ENCODE measurements around the gene EIF1. TPM values are rescaled to one million over a fixed set of nuclear protein-coding genes. Genes with fewer than 3 reads are reported as not detected.

Gene EIF1
- polyA plus RNA-seq, 2 of the 4 experiments (the other 2 are of a cell fraction), result 834 to 873 TPM

GRCh38 chr17:41737680-41738023 lies 49.0 kb downstream of the EIF1 start (continued):
- TF ChIP-seq PBX3 (IDR thresholded peaks at IDR 0.05) (no peak), CHD4 (IDR thresholded peaks at IDR 0.05; ENCODE audit: borderline replicate concordance) (no peak), ZSCAN20 (CRISPR knock-in tag; IDR thresholded peaks at IDR 0.05) (no peak), EHF (CRISPR knock-in tag; IDR thresholded peaks at IDR 0.05) (no peak), SMC3 (IDR thresholded peaks at IDR 0.05) (no peak), TFCP2L1 (CRISPR knock-in tag; IDR thresholded peaks at IDR 0.05) (no peak), FOXS1 (CRISPR knock-in tag; IDR thresholded peaks at IDR 0.05) (no peak)

GRCh38 chr17:41738077-41738800 lies 49.6 kb downstream of the EIF1 start:
- H3K4me2 ChIP-seq, result peak overlapping the region; percentile 40
- H3K4me1 ChIP-seq, result peaks cover 38% of the 10 kb centered on the region
- FAIRE-seq, result peak; percentile 92
- 22% methylated on average over 10 of the region's 10 CpGs for WGBS (ENCODE audit: missing lambda C conversion rate)
- H3K27ac ChIP-seq, result peak overlapping the region; percentile 68 to 85
- CTCF ChIA-PET, result interaction anchor here (0.5 to 96.0 kb wide), 53 partner anchors 9 to 436 kb away, joined by 3 to 3262 read pairs (median 4); partner anchors contain the start of genes FKBP10, JUP, ODAD4 and P3H4
- no peak overlapping the region for H3K4me3 ChIP-seq
- H3K9me3 ChIP-seq, result no peaks in the 10 kb centered on the region
- DNase-seq (ENCODE audit: low read depth in 1 of 2, low spot score in 1 of 2), result peak; percentile 89 to 96
- TF ChIP-seq CEBPB (IDR thresholded peaks at IDR 0.05), result no peak
- no peak for TF ChIP-seq CHD2 (IDR thresholded peaks at IDR 0.05; ENCODE audit: low read length, partially characterized antibody)
- TF ChIP-seq RCOR1 (IDR thresholded peaks at IDR 0.05; ENCODE audit: low read depth, low read length), result no peak
- TF ChIP-seq MYC (IDR thresholded peaks at IDR 0.05; ENCODE audit: borderline replicate concordance, low read length), result peak; percentile 99
- TF ChIP-seq FOSL2 (IDR thresholded peaks at IDR 0.05), result no peak
- TF ChIP-seq FOSL2 (CRISPR knock-in tag; IDR thresholded peaks at IDR 0.05), result no peak
- TF ChIP-seq HOXB13 (CRISPR knock-in tag; IDR thresholded peaks at IDR 0.05; ENCODE audit: low read depth), result 0 out of 2 replicates have a peak, but pooled peaks have one; percentile 37
- TF ChIP-seq HDAC2 (IDR thresholded peaks at IDR 0.05), result no peak
- peak; percentile 61; the same call in 1 of the 2 replicates for TF ChIP-seq ATOH8 (CRISPR knock-in tag; IDR thresholded peaks at IDR 0.05; ENCODE audit: low read depth)
- TF ChIP-seq FOSB (CRISPR knock-in tag; IDR thresholded peaks at IDR 0.05), result no peak
- TF ChIP-seq USF2 (IDR thresholded peaks at IDR 0.05), result peak; percentile 24; the same call in 1 of the 2 replicates
- no peak for TF ChIP-seq RFX5 (IDR thresholded peaks at IDR 0.05)
- TF ChIP-seq HEYL (CRISPR knock-in tag; IDR thresholded peaks at IDR 0.05), result no peak
- peak; percentile 99 for TF ChIP-seq CTCF (IDR thresholded peaks at IDR 0.05)
- TF ChIP-seq PHF8 (IDR thresholded peaks at IDR 0.05; ENCODE audit: borderline replicate concordance, low read depth), result no peak
- peak; percentile 53; the same call in 1 of the 2 replicates for TF ChIP-seq E2F6 (IDR thresholded peaks at IDR 0.05; ENCODE audit: borderline replicate concordance, low read depth)
- no peak for TF ChIP-seq MAFK (IDR thresholded peaks at IDR 0.05; ENCODE audit: partially characterized antibody)
- no peak for TF ChIP-seq CHD4 (IDR thresholded peaks at IDR 0.05; ENCODE audit: borderline replicate concordance)
- 0 out of 2 replicates have a peak, but pooled peaks have one; percentile 54 for TF ChIP-seq HOXB5 (CRISPR knock-in tag; IDR thresholded peaks at IDR 0.05)
- TF ChIP-seq MAX (IDR thresholded peaks at IDR 0.05), result peak; percentile 99
- peak in 1 of 2 experiments; percentile 40; a peak in 1 of 5 replicates for TF ChIP-seq JUN (IDR thresholded peaks at IDR 0.05)
- TF ChIP-seq ZC3H11A (IDR thresholded peaks at IDR 0.05), result no peak
- TF ChIP-seq ZSCAN20 (CRISPR knock-in tag; IDR thresholded peaks at IDR 0.05), result no peak
- TF ChIP-seq NPAS2 (CRISPR knock-in tag; IDR thresholded peaks at IDR 0.05; ENCODE audit: borderline replicate concordance), result no peak
- peak; percentile 100 for TF ChIP-seq SMC3 (IDR thresholded peaks at IDR 0.05)
- TF ChIP-seq NFE2L2 (conservative IDR thresholded peaks at IDR 0.05; ENCODE audit: low read length), result no peak
- TF ChIP-seq HES2 (IDR thresholded peaks at IDR 0.05), result no peak
- TF ChIP-seq BHLHE40 (IDR thresholded peaks at IDR 0.05; ENCODE audit: low read depth, low read length), result no peak
- TF ChIP-seq RAD21 (conservative IDR thresholded peaks at IDR 0.05 in 1 of 2, IDR thresholded peaks at IDR 0.05 in 1 of 2), result peak; percentile 100
- no peak; the same call in 1 of the 2 replicates for TF ChIP-seq EHF (CRISPR knock-in tag; IDR thresholded peaks at IDR 0.05)
- POLR2A ChIA-PET, result interaction anchor here (0.9 to 1.5 kb wide), 6 partner anchors 48 to 180 kb away, joined by 3 to 11 read pairs (median 4); partner anchors contain the start of genes ACLY, EIF1, JUP and KLHL11
- peak; percentile 55 to 82 for ATAC-seq
